ENCODE results near the gene FAM114A1.

- no peak for TF ChIP-seq POLR2AphosphoS5 (IDR thresholded peaks at IDR 0.05; ENCODE audit: low read depth, low read length)
- no peak for TF ChIP-seq CTCF (IDR thresholded peaks at IDR 0.05)
Measured at GRCh38 chr4:38958453-38959190, 91.0 kb downstream of the FAM114A1 start.
